Skeletal muscle cell (primary cell): ENCODE data around the gene MYD88.
A peak's percentile ranks its signal among the peaks of the same experiment; 100 is the strongest.
"Not testable (repeated sequence)": the region's sequence is repeated elsewhere in the genome, so short reads cannot be mapped to it uniquely, and the experiment has no call there.

Experiments
- DNase-seq: peaks from one replicate; pipeline ENCODE4 v3.0.0-alpha.2; 2010; ENCODE audit warnings: low read depth
- H3K4me3 ChIP-seq: 2 replicates; pipeline ENCODE4 v1.5.1; 2011; ENCODE audit warnings: low read depth, mild to moderate bottlenecking, control low read depth, low read length, moderate library complexity

MYD88 gene

DNA sequence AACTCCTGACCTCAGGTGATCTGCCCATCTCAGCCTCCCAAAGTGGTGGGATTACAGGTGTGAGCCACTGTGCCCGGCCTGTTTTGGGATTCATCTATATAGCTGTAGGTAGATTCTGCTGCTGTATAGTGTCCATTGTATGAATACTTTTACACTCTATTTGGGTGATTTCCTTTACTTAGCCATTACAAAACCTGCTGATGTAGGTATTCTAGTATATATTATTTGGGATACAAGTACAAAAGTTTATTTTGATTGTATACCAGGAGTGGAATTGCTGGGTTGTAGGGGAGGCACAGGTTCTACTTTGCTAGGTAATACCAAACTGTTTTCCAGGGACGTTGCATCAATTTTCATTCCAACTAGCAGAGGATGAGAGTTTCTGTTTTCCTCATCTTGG, 17.4 kb downstream of the MYD88 start:
- no peak for DNase-seq
- no peak overlapping the region for H3K4me3 ChIP-seq

DNA sequence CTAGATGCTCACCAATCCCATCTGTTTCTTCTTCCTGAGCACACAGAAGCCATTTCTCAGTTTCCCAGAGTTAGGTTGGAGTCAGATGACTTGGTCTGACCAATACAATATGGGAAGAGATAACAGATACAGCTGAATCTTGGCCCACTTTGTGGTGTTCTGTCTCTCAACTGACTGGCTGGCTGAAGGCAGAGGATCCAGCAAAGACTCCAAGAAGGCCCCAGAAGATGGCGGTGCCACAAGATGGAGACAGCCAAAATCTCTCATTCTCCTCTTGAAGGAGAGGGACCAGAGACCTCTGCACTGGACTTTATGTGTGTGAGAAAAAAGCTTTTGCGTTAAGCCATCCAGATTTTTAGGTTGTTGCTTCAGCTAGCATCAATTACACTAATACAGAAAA, 18.7 kb downstream of the MYD88 start:
- no peak overlapping the region for H3K4me3 ChIP-seq
- no peak for DNase-seq

DNA sequence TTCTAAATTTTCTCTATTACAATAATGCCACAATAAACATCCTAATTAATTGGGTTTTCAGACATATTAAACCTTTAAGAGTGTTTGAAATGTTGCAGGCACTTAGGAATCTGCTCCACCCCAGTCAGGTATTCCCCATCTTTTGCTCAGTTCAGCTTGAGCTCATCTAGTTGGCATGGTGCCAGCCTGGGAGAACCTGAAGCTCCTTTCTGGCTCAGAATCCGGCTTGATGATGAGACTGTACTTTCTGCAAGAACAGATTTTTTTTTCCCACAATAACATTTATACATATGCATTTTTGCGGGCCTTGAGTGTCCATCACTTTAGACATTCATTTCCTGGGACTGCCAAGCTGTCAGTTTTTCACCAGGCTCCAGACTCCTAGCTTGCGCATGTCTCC, 19.1 kb downstream of the MYD88 start:
- no peak for DNase-seq
- no peak overlapping the region for H3K4me3 ChIP-seq

DNA sequence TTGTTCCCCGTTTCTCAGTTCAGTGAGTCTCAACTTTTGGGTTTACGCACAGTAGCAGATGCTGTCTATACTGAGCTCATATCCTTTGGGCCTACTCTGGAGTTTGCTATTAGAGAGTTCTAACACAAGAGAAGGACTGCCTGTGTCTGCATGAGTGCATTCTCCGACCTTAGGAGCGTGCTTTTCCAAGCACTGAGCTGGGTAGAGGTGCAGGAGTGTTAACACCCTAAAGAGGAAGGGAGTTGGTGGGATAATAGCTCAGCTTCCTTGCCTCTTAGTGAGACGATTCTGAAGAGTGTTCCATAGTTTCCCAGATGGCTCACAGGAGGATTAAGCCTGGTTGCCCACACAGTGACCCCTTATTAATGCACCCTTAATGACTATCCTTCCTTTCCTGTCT, 20.0 kb downstream of the MYD88 start:
- H3K4me3 ChIP-seq, result no peak overlapping the region
- no peak for DNase-seq

GRCh38 chr3:38160704-38161103, 22.2 kb downstream of the MYD88 start:
- H3K4me3 ChIP-seq, DNase-seq: not testable (repeated sequence)

DNA sequence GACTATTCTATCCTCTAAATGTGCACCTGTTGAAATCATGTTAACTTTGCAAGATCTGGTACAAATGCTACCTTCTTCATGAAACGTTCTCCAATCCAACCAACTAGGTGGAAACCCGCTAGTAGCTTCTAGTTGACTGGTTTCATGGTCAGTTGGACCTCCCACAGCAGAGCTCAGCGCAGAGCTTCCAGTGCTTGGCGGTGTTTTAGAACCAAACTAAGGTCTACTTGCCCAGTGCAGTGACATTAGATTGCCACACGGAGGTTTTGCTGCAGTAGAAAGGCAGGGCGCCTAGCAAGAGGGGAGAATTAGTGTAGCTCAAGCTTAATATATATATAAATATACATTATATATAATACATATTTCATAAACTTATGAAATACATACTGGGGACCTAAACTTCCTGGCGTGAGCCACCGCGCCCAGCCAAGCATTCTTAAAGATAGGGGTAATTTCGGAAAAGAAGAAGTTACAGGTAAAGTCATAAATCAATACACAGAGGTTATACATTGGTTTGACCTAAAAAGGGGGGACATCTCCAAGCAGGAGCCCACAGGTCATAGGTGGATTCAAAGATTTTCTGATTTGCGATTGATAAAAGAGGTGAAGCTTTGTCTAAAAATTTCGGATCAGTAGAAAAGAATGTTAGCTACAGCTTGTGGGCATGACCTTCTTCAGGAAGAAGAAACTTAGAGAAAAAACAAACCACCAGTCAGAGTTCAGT, 24.8 kb downstream of the MYD88 start:
- DNase-seq, result no peak
- H3K4me3 ChIP-seq, result no peak overlapping the region

- no peak for DNase-seq
- peak overlapping the region; percentile 92 for H3K4me3 ChIP-seq
These were observed 25.6 kb downstream of the MYD88 start for GRCh38 chr3:38163841-38164642.

- H3K4me3 ChIP-seq, result peak overlapping the region; percentile 92
- no peak for DNase-seq
These were observed 26.1 kb downstream of the MYD88 start for GRCh38 chr3:38164643-38164951.

DNA sequence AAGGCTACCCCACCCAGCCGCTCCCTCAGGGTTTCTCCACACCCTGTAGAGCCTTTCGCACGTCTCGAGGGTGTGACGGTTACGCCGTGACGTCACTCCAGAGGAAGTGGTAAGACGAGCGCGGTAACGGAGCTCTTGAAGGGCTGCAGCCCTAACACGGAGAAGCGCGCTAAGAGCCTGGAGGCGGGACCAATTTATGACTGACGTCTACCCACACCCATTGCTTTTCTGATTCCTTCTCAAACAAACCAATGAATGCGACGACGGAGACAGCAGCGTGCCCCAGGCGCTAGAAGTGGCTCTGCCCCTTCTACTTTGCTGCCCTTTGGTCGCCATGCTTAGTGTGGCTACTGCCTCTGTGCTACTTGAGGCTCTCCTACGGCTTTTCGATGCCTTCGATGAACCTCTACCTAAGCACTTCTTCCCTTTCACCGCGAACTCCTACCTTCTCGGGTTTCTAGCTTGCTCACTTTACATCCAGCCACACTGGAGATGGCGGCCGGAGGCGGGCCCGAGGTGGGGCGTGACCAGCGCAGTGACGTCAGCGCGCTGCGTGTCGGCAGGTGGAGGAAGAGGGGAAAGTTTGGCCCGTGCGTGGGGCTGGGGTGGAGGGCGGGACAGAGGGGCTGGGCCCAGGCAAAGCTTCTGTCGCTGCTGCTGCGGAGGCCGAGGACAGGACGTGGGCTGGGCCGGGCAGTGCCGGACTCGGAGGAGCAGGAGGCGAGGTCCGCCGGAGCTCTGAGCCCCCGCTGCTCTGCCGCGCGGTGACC, 26.7 kb downstream of the MYD88 start, which contains the start of gene OXSR1:
TSS of gene OXSR1 (plus strand) at position 586 of the 770 bp plus-strand sequence. CDS start 340 bp downstream, outside the sequence.
- peak within 1 kb of the TSS; percentile 92 for H3K4me3 ChIP-seq
- DNase-seq, result peak; percentile 99

DNA sequence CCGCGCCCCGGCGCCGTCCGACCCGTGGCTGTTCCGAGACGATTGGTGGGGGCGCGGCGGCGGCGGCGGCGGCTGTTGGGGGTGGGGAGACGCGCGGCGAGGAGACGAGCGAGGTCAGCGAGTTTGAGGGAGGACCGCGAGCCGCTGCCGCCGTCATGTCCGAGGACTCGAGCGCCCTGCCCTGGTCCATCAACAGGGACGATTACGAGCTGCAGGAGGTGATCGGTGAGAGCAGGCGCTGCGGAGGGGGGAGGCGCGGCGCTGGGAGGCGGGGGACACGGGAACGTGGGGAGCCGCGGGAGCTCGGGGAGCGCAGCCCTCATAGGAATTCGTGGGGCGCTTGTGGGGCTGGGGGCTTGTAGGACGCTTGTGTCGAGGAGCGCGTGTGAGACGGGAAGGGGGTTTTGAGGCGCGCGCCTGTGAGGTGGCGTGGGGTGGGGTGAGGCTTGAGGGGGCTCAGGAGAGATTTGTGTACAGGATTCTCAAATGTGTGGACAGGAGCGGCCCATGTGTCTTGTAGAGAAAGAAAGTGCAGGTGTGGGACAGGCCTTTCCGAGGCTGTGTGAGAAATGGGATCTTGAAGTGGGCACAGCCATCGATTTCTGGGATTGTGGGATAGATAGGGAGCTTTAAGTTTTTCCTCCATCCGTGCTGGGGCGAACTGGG, 27.4 kb downstream of the MYD88 start:
- H3K4me3 ChIP-seq, result peak overlapping the region; percentile 92
- DNase-seq, result no peak

GRCh38 chr3:38167591-38167990, 29.1 kb downstream of the MYD88 start:
- no peak for DNase-seq
- peak overlapping the region; percentile 92 for H3K4me3 ChIP-seq

- peak overlapping the region; percentile 21 for H3K4me3 ChIP-seq
- DNase-seq, result peak; percentile 40
These were observed 29.9 kb downstream of the MYD88 start for GRCh38 chr3:38168151-38169026.

GRCh38 chr3:38169027-38169317, 30.5 kb downstream of the MYD88 start:
- H3K4me3 ChIP-seq, result peak overlapping the region; percentile 21
- no peak for DNase-seq

DNA sequence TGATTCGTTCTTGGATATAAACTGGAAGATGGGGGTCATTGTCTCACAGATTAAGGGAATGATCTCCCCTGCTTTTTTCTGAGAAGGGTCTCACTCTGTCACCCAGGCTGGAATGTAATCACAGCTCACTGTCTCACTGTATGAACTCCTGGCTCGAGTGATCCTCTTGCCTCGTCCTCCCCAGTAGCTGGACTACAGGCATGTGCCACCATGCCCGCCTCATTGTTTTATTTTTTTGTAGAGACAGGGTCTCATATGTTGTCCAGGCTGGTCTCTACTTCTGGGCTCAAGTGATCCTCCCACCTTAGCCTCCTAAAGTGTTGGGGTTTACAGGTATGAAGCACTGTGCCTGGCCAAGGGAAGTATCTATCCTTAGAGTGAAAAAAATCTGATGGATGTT, 32.3 kb downstream of the MYD88 start:
- no peak overlapping the region for H3K4me3 ChIP-seq
- no peak for DNase-seq

GRCh38 chr3:38171622-38172021, 33.2 kb downstream of the MYD88 start:
- DNase-seq, result no peak
- no peak overlapping the region for H3K4me3 ChIP-seq

DNA sequence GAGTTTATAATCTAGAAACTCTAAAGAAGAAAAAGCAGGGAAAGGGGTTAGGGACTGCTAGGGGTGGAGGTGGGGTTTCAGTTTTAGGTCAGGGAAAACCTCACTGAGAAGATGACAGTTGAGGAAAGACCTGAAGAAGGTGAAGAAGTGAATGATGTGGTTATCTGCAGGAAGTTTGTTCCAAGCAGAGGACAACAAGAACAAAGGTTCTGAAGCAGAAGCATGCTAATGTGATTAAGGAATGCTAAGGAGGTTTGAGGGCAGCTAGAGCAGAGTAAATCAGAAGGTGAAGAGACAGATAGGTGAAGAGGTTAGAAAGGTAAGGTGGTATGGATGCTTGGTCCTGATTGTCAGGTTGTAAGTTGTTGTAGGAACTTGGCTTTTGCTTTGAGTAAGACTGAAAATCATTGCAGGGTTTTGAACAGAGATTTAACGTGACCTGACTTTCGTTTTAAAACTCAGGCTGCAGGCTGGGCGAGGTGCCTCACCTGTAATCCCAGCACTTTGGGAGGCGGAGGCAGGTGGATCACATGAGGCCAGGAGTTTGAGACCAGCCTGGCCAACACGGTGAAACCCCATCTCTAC, 35.5 kb downstream of the MYD88 start:
- DNase-seq, result no peak
- no peak overlapping the region for H3K4me3 ChIP-seq

GRCh38 chr3:38177181-38177580, 38.7 kb downstream of the MYD88 start:
- H3K4me3 ChIP-seq, result no peak overlapping the region
- DNase-seq, result no peak

- DNase-seq, result no peak
- no peak overlapping the region for H3K4me3 ChIP-seq
These were observed 48.3 kb downstream of the MYD88 start for GRCh38 chr3:38186781-38187180.

DNA sequence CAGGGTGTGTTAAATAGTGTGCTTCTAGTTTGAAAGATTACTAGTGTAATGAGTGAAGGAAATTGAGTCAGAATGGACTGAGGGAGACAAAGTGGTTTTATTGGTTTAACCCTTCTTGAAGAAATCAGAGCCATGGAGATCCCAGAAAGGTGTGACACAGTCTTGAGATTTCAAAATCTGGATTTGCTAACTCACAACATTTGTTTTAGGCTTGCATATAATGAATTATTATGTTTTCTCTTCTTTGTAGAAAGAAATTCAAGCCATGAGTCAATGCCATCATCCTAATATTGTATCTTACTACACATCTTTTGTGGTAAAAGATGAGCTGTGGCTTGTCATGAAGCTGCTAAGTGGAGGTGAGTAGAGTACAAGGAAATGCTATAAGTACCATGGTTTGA, 52.0 kb downstream of the MYD88 start:
- H3K4me3 ChIP-seq, result no peak overlapping the region
- no peak for DNase-seq
